ENCODE data around the gene CD55.

The CD55 gene

GRCh38 chr1:207321079-207321789, at the start of gene CD55:
Gene CD55, plus strand, starts transcription at chr1:207321678. Its CDS starts 88 bp downstream, at chr1:207321766.
- DNase-seq = peak; percentile 100

GRCh38 chr1:207274882-207275281, 46.6 kb upstream of the CD55 start:
- no peak for DNase-seq

GRCh38 chr1:207276465-207276864, 45.0 kb upstream of the CD55 start:
- DNase-seq = no peak

- no peak for DNase-seq
These were observed 44.2 kb upstream of the CD55 start for GRCh38 chr1:207277241-207277640.

- no peak for DNase-seq
These were observed 41.8 kb upstream of the CD55 start for GRCh38 chr1:207279652-207280051.

- no peak for DNase-seq
These were observed 40.8 kb upstream of the CD55 start for GRCh38 chr1:207280706-207281105.

- no peak for DNase-seq
These were observed 39.4 kb upstream of the CD55 start for GRCh38 chr1:207282058-207282457.

GRCh38 chr1:207282496-207283380, 38.7 kb upstream of the CD55 start:
- peak in 1 of 2 donors; percentile 8 for DNase-seq

GRCh38 chr1:207283421-207283820, 38.1 kb upstream of the CD55 start:
- no peak for DNase-seq

- no peak for DNase-seq
These were observed 37.1 kb upstream of the CD55 start for GRCh38 chr1:207284209-207284897.

GRCh38 chr1:207286786-207287468, 34.6 kb upstream of the CD55 start:
- DNase-seq = no peak

GRCh38 chr1:207288315-207288714, 33.2 kb upstream of the CD55 start:
- no peak for DNase-seq

GRCh38 chr1:207289756-207290155, 31.7 kb upstream of the CD55 start:
- DNase-seq = no peak

GRCh38 chr1:207291723-207292122, 29.8 kb upstream of the CD55 start:
- no peak for DNase-seq

GRCh38 chr1:207298186-207298585, 23.3 kb upstream of the CD55 start:
- DNase-seq = no peak

- no peak for DNase-seq
These were observed 22.7 kb upstream of the CD55 start for GRCh38 chr1:207298636-207299398.

GRCh38 chr1:207300970-207301369, 20.5 kb upstream of the CD55 start:
- DNase-seq = no peak

GRCh38 chr1:207302618-207303393, 18.7 kb upstream of the CD55 start:
- no peak for DNase-seq

GRCh38 chr1:207304710-207305488, 16.6 kb upstream of the CD55 start:
- DNase-seq = no peak

- DNase-seq = no peak
These were observed 16.0 kb upstream of the CD55 start for GRCh38 chr1:207305489-207305873.
